Breast epithelium (tissue), 3 donors: Measurements from ENCODE around the gene GJD4.

Experiments
- CTCF ChIP-seq, 3 donors: fragments of 450-650 bp; IDR thresholded peaks; one replicate each; pipeline ENCODE4 v1.5.1; 2016 to 2017; ENCODE audit warnings: antibody characterized with exemption in 3 of 3, mild to moderate bottlenecking in 3 of 3, moderate library complexity in 3 of 3
- POLR2A ChIP-seq: fragments of 450-650 bp; IDR thresholded peaks from one replicate; pipeline ENCODE4 v1.6.1; 2016; ENCODE audit warnings: antibody characterized with exemption, mild to moderate bottlenecking, moderate library complexity

- TF ChIP-seq CTCF (IDR thresholded peaks at IDR 0.05), result no peak
- no peak for TF ChIP-seq POLR2A
Measured at GRCh38 chr10:35579116-35579515, 26.0 kb upstream of the GJD4 start.
